ENCODE data around the gene CCDC150.
"Not testable (repeated sequence)": the region's sequence is repeated elsewhere in the genome, so short reads cannot be mapped to it uniquely, and the experiment has no call there.

GRCh38 chr2:196710056-196710455 is 70.5 kb downstream of the CCDC150 start:
- TF ChIP-seq CTCF (IDR thresholded peaks at IDR 0.05); EZH2 (IDR thresholded peaks at IDR 0.05; ENCODE audit: borderline replicate concordance, insufficient read depth, low read depth, low read length, poor library complexity, severe bottlenecking): not testable (repeated sequence)

All from B cell (primary cell).